AG09319 (cell line): ENCODE measurements around the gene SMYD3.

Source experiments
- DNase-seq: peaks from one replicate; pipeline ENCODE4 v3.0.0-alpha.2; 2010; ENCODE audit warnings: low read depth; ENCODE audit errors: extremely low read depth
- CTCF ChIP-seq: IDR thresholded peaks from 2 replicates; pipeline ENCODE4 v1.5.1; 2011; ENCODE audit warnings: low read depth, mild to moderate bottlenecking, inconsistent platforms, low read length, moderate library complexity

Gene SMYD3

GRCh38 chr1:246114369-246114768, 392.7 kb downstream of the SMYD3 start:
- DNase-seq: no peak
- no peak for TF ChIP-seq CTCF

GRCh38 chr1:246113555-246114095, 393.5 kb downstream of the SMYD3 start:
- DNase-seq: no peak
- TF ChIP-seq CTCF: no peak

GRCh38 chr1:246111570-246111969, 395.5 kb downstream of the SMYD3 start:
- no peak for TF ChIP-seq CTCF
- no peak for DNase-seq

- DNase-seq: no peak
- no peak for TF ChIP-seq CTCF
These were observed 396.5 kb downstream of the SMYD3 start for GRCh38 chr1:246110343-246111219.

- no peak for DNase-seq
- TF ChIP-seq CTCF: no peak
These were observed 398.7 kb downstream of the SMYD3 start for GRCh38 chr1:246108278-246108925.

GRCh38 chr1:246107516-246108277, 399.4 kb downstream of the SMYD3 start:
- peak; percentile 16 for DNase-seq
- no peak for TF ChIP-seq CTCF
